CD4-positive, alpha-beta T cell treated with Interleukin-6 for 4 hours (primary cell): ENCODE measurements around the gene ABAT.

Experiments used
- DNase-seq: peaks from one replicate; pipeline ENCODE4 v3.0.0-alpha.2; 2020; ENCODE audit warnings: mixed read lengths

Gene ABAT

DNA sequence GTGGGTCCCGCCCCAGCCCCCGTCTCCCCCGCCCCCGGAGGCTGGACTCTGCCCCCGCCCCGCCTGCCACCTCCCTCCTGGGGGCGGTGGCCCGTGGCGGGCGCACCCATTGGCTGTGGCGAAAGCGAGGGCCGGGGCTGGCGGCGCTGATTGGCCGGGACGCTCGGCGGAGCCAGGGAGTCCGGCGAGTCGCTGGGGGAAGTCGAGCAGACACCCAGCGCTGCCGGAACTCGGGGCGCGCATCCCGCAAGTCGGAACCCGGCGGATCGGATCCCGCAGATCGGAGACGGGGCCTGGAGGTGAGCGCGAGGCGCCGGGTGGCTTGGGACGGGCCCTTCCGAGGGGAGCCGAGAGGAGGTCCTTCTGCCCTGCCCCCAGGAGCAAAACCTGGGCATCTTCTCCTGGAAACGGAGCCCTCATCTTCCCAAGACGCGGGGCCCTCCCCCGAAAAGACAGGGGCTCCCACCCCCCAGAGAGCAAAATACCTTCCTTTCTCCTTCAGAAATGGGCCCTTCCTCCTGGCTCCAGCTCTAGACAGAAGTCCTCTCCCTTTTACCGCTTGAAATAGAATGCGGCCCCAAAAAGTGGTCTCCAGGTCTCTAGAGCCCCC lies at the start of gene ABAT:
Gene ABAT, plus strand, starts transcription at position 205 of the 610 bp plus-strand sequence. CDS start 61,123 bp downstream, outside the sequence.
- peak; percentile 89 for DNase-seq

DNA sequence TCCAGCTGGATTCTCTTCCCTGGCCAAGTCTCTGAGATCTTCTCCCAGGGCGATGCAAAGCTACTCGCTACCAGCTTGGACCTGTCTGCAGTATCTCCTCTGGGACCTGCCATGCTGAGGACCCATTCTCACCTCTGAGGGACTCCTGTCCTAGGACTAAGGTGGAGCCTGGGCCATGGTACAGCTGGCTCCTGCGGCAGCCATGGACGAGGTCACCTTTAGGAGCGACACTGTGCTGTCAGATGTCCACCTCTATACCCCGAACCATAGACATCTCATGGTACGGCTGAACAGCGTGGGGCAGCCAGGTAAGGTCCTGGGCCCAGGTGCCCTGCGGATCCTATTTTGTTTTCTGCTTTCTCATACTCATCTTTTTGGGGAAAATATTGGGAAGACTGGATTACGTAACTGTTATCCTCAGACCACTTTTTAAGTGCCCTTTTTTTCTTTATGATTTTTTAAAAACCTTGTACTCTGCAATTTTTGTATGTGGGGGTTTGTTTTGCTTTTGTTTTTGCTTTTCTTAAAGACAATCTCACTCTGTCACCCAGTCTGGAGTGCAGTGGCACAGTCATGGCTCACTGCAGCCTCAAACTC lies 48.8 kb upstream of the ABAT start:
- DNase-seq = no peak

DNA sequence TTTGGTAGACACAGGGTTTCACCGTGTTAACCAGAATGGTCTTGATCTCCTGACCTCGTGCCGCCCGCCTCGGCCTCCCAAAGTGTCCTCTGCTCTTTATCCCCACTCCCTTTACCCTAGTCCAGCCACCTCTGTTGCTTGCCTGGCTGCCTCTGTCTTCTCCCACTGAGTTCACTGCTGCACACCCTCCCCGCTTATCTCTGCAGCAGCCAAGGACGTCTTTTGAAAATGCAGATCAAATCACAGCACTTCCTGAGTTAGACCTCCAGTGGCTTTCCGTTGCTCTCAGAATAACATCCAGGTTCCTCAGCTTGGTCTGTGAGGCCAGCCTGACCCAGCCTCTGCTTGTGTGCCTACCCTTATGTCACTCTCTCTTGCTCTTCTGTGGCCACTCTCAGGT lies 47.5 kb upstream of the ABAT start:
- no peak for DNase-seq

GRCh38 chr16:8627456-8627855 lies 47.0 kb upstream of the ABAT start:
- DNase-seq = no peak

GRCh38 chr16:8628981-8629725 lies 45.3 kb upstream of the ABAT start:
- no peak for DNase-seq

GRCh38 chr16:8630255-8630953 lies 44.0 kb upstream of the ABAT start:
- no peak for DNase-seq

DNA sequence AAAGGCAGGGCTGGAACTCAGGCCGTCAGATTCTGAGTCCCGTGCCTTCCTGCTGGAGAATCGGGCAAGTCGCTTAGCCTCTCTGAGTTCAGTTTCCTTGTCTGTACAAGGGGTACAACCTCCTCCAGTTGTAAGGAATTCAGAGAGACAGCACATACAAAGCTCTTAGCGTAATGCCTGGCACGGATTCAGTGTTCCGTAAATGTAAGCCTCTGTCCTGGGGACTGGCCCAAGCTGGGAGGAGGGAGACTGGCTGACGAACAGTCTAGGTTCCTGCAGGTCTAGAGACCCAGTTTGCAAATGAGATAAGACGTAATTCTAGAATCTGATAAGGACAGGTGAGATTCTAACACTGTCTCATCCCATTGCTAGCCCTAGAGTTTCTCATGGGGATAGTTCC lies 43.0 kb upstream of the ABAT start:
- no peak for DNase-seq

- no peak for DNase-seq
These were observed 42.5 kb upstream of the ABAT start for GRCh38 chr16:8631818-8632465.

GRCh38 chr16:8632675-8633182 lies 41.7 kb upstream of the ABAT start:
- no peak for DNase-seq

GRCh38 chr16:8634991-8635736 lies 39.3 kb upstream of the ABAT start:
- DNase-seq = no peak

- no peak for DNase-seq
These were observed 34.7 kb upstream of the ABAT start for GRCh38 chr16:8639694-8640093.

DNA sequence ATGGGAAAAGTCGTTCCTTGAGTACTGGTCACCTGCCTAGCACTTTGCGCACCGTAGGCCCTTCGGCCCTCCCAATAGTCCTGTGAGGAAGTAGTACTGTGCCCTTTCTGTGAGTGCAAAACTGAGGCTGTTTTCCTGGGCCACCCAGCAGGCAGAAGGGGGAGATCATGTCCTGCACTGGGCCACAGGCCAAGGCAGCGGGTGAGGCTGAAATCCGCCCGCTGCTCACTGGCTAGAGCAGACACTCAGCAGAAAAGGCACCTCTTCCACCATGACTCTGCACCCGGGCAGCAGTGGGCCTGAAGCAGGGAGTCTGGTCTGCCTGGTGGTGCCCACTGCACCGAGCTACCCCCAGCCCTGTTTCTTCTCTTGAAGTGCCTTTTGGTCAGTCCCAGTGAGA lies 32.7 kb upstream of the ABAT start:
- DNase-seq = no peak

DNA sequence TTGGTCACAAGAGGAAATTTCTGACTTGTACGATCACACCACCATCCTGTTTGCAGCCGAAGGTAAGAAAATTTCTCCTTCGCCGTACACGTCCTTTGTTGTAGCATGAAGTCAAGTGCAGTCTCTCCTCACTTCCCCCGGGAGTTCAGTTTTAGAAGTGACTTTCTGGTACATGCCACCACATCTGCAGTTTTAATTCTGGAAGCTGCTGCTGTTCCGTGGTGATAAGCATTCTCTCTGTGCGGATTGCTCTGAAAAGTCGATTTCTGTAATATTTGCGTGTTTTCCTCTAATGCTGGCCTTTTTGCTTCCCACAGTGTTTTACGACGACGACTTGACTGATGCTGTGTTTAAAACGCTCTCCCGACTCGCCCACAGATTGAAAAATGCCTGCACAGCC lies 32.3 kb upstream of the ABAT start:
- DNase-seq = no peak

- peak; percentile 25 for DNase-seq
These were observed 29.9 kb upstream of the ABAT start for GRCh38 chr16:8644211-8645140.

- no peak for DNase-seq
These were observed 29.3 kb upstream of the ABAT start for GRCh38 chr16:8645141-8645521.

GRCh38 chr16:8645831-8646230 lies 28.6 kb upstream of the ABAT start:
- DNase-seq = no peak

- no peak for DNase-seq
These were observed 27.9 kb upstream of the ABAT start for GRCh38 chr16:8646326-8647053.

DNA sequence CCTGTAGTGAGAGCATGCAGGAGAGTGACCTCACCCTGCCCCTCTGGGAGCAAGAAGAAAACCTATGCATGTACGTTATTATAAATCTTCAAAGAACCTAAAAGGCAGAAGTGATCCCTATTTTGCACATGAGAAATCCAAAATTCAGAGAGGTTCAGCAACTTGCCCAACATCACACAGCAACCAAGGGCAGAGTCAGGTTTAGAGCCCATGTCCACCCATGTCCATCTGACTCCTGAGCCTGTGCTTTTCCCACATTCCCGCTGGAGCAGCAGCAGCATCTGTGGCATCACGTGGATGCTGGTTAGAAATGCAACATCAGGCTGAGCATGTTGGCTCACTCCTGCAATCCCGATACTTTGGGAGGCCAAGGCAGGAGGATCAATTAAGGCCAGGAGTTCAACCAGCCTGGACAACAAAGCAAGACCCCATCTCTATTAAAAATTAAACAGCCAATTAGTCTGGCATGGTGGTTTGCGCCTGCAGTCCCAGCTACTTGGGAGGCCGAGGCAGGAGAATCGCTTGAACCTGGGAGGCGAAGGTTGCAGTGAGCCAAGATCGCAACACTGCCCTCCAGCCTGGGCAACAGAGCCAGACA lies 26.6 kb upstream of the ABAT start:
- no peak for DNase-seq

GRCh38 chr16:8648877-8649276 lies 25.5 kb upstream of the ABAT start:
- DNase-seq = no peak
